Neural cell (in vitro differentiated cells): ENCODE measurements around the gene RFX3.

Experiments used
- CTCF ChIP-seq: fragments of 450-650 bp; IDR thresholded peaks from 2 replicates; pipeline ENCODE4 v1.5.1; 2014; ENCODE audit warnings: antibody characterized with exemption, mild to moderate bottlenecking, moderate library complexity; ENCODE audit not compliant: poor library complexity, severe bottlenecking
- EP300 ChIP-seq: fragments of 450-650 bp; conservative IDR thresholded peaks from 2 replicates; pipeline ENCODE4 v1.6.1; 2014; ENCODE audit warnings: antibody characterized with exemption, mild to moderate bottlenecking, moderate library complexity; ENCODE audit not compliant: poor library complexity, severe bottlenecking
- EZH2 ChIP-seq: fragments of 200-600, 300-800 bp; shearing (Covaris generic), sonication (generic); IDR thresholded peaks from 2 replicates; pipeline ENCODE4 v1.6.1; 2014; ENCODE audit warnings: antibody characterized with exemption, low read length, borderline replicate concordance, mild to moderate bottlenecking; ENCODE audit not compliant: insufficient read depth, poor library complexity, severe bottlenecking
- MXI1 ChIP-seq: fragments of 450-650 bp; conservative IDR thresholded peaks from 2 replicates; pipeline ENCODE4 v1.6.1; 2014; ENCODE audit warnings: antibody characterized with exemption, mild to moderate bottlenecking; ENCODE audit not compliant: poor library complexity, severe bottlenecking
- POLR2AphosphoS5 ChIP-seq: IDR thresholded peaks from 2 replicates; pipeline ENCODE4 v1.6.1; 2012
- RAD21 ChIP-seq: fragments of 450-650 bp; conservative IDR thresholded peaks from 2 replicates; pipeline ENCODE4 v1.6.1; 2014; ENCODE audit warnings: antibody characterized with exemption, mild to moderate bottlenecking, moderate library complexity
- REST ChIP-seq: IDR thresholded peaks from 2 replicates; pipeline ENCODE4 v1.6.1; 2012; ENCODE audit warnings: borderline replicate concordance
- TAF1 ChIP-seq: IDR thresholded peaks from 2 replicates; pipeline ENCODE4 v1.6.1; 2012; ENCODE audit warnings: low read depth

DNA sequence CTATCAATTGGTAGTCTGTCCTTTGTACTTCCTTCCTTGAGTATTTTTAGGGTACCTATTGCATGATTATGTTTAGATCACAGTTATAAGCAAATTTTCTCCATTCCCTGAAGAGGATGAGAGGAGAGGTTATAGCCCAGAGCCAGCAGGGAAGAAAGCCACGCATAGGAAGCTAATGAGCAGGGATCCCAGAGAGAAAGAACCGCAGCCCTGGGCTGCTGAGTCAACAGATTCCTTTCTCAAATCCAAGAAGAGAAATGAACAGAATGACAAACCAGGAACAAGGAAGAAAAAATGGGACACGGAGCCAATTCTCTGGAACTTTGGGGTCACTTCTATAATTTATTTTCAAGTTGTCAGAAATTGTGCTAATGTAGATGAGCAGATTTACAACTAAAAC is 284.5 kb downstream of the RFX3 start:
- TF ChIP-seq CTCF: no peak
- TF ChIP-seq REST: no peak
- TF ChIP-seq POLR2AphosphoS5: no peak
- TF ChIP-seq EP300: no peak
- no peak for TF ChIP-seq EZH2
- TF ChIP-seq MXI1: no peak
- TF ChIP-seq TAF1: no peak
- no peak for TF ChIP-seq RAD21
